ENCODE data around the gene PRKAR1A.
"Not testable (repeated sequence)": the region's sequence is repeated elsewhere in the genome, so short reads cannot be mapped to it uniquely, and the experiment has no call there.

Gene PRKAR1A

GRCh38 chr17:68511671-68512246, 471 bp upstream of the PRKAR1A start:
- peak; percentile 72 for DNase-seq (ENCODE audit: low read depth)

GRCh38 chr17:68512960-68513474, 787 bp downstream of the PRKAR1A start:
- DNase-seq (ENCODE audit: low read depth), result no peak

GRCh38 chr17:68513932-68514331, 1.7 kb downstream of the PRKAR1A start:
- DNase-seq (ENCODE audit: low read depth), result no peak

- DNase-seq (ENCODE audit: low read depth), result no peak
Observed at GRCh38 chr17:68514831-68515635, 2.8 kb downstream of the PRKAR1A start.

GRCh38 chr17:68516732-68517131, 4.5 kb downstream of the PRKAR1A start:
- no peak for DNase-seq (ENCODE audit: low read depth)

GRCh38 chr17:68517605-68518004, 5.4 kb downstream of the PRKAR1A start:
- not testable (repeated sequence) for DNase-seq (ENCODE audit: low read depth)

- no peak for DNase-seq (ENCODE audit: low read depth)
Observed at GRCh38 chr17:68518063-68518815, 6.0 kb downstream of the PRKAR1A start.

GRCh38 chr17:68519051-68519450, 6.8 kb downstream of the PRKAR1A start:
- DNase-seq (ENCODE audit: low read depth), result not testable (repeated sequence)

GRCh38 chr17:68519911-68520310, 7.7 kb downstream of the PRKAR1A start:
- DNase-seq (ENCODE audit: low read depth), result no peak

- no peak for DNase-seq (ENCODE audit: low read depth)
Observed at GRCh38 chr17:68522266-68522665, 10.0 kb downstream of the PRKAR1A start.

- no peak for DNase-seq (ENCODE audit: low read depth)
Observed at GRCh38 chr17:68526548-68526947, 14.3 kb downstream of the PRKAR1A start.

- no peak for DNase-seq (ENCODE audit: low read depth)
Observed at GRCh38 chr17:68527314-68527713, 15.1 kb downstream of the PRKAR1A start.

- DNase-seq (ENCODE audit: low read depth), result no peak
Observed at GRCh38 chr17:68531252-68531651, 19.0 kb downstream of the PRKAR1A start.

- DNase-seq (ENCODE audit: low read depth), result no peak
Observed at GRCh38 chr17:68532826-68533225, 20.6 kb downstream of the PRKAR1A start.

GRCh38 chr17:68533887-68534694, 21.9 kb downstream of the PRKAR1A start:
- DNase-seq (ENCODE audit: low read depth), result no peak

GRCh38 chr17:68534695-68535088, 22.5 kb downstream of the PRKAR1A start:
- DNase-seq (ENCODE audit: low read depth), result no peak

GRCh38 chr17:68535922-68536321, 23.7 kb downstream of the PRKAR1A start:
- DNase-seq (ENCODE audit: low read depth), result no peak

GRCh38 chr17:68539548-68540467, 27.6 kb downstream of the PRKAR1A start:
- DNase-seq (ENCODE audit: low read depth), result no peak

- no peak for DNase-seq (ENCODE audit: low read depth)
Observed at GRCh38 chr17:68540981-68541380, 28.8 kb downstream of the PRKAR1A start.

- no peak for DNase-seq (ENCODE audit: low read depth)
Observed at GRCh38 chr17:68541816-68542215, 29.6 kb downstream of the PRKAR1A start.

All from stimulated activated CD4-positive, alpha-beta T cell treated with anti-CD3 and anti-CD28 coated beads, Interleukin-2, amount 100 ng/mL, for 4 hours (primary cell).